GM21360 (cell line): ENCODE data around the gene AOPEP.

Experiments used
- ATAC-seq: cut with Tn5 transposase; IDR thresholded peaks from one replicate; pipeline ENCODE4 v1.9.1; 2021; ENCODE audit warnings: mild to moderate bottlenecking, moderate library complexity; ENCODE audit not compliant: unreplicated experiment

The AOPEP gene

GRCh38 chr9:94760010-94760409 lies 33.5 kb downstream of the AOPEP start:
- no peak for ATAC-seq

GRCh38 chr9:94760660-94761059 lies 34.2 kb downstream of the AOPEP start:
- ATAC-seq, result no peak

- no peak for ATAC-seq
These were observed 35.0 kb downstream of the AOPEP start for GRCh38 chr9:94761481-94761880.

GRCh38 chr9:94767331-94768072 lies 41.0 kb downstream of the AOPEP start:
- ATAC-seq, result no peak

- ATAC-seq, result no peak
These were observed 42.3 kb downstream of the AOPEP start for GRCh38 chr9:94768766-94769165.

- ATAC-seq, result no peak
These were observed 43.8 kb downstream of the AOPEP start for GRCh38 chr9:94770334-94770733.

- no peak for ATAC-seq
These were observed 44.6 kb downstream of the AOPEP start for GRCh38 chr9:94771096-94771495.

GRCh38 chr9:94772144-94772543 lies 45.6 kb downstream of the AOPEP start:
- ATAC-seq, result no peak

- no peak for ATAC-seq
These were observed 46.3 kb downstream of the AOPEP start for GRCh38 chr9:94772639-94773303.

GRCh38 chr9:94773655-94774054 lies 47.2 kb downstream of the AOPEP start:
- no peak for ATAC-seq

- no peak for ATAC-seq
These were observed 51.5 kb downstream of the AOPEP start for GRCh38 chr9:94778013-94778412.

GRCh38 chr9:94779031-94779430 lies 52.5 kb downstream of the AOPEP start:
- no peak for ATAC-seq

- no peak for ATAC-seq
These were observed 53.3 kb downstream of the AOPEP start for GRCh38 chr9:94779693-94780290.

GRCh38 chr9:94780516-94780950 lies 54.0 kb downstream of the AOPEP start:
- ATAC-seq, result no peak

- no peak for ATAC-seq
These were observed 56.0 kb downstream of the AOPEP start for GRCh38 chr9:94782355-94783101.

- no peak for ATAC-seq
These were observed 56.7 kb downstream of the AOPEP start for GRCh38 chr9:94783102-94783682.

- no peak for ATAC-seq
These were observed 57.4 kb downstream of the AOPEP start for GRCh38 chr9:94783928-94784327.

- ATAC-seq, result no peak
These were observed 59.0 kb downstream of the AOPEP start for GRCh38 chr9:94785215-94786169.

GRCh38 chr9:94786586-94786985 lies 60.1 kb downstream of the AOPEP start:
- ATAC-seq, result no peak

GRCh38 chr9:94787266-94787665 lies 60.8 kb downstream of the AOPEP start:
- no peak for ATAC-seq
